MM.1S (cell line): ENCODE results near the gene MCCC2.

Experiments
- EZH2phosphoT487 ChIP-seq: fragments of 300-600 bp; sonication (generic); IDR thresholded peaks from 2 replicates; pipeline ENCODE4 v1.6.1; 2018; ENCODE audit warnings: antibody characterized with exemption, low read length
- TF ChIP-seq, protein P1 (sequence below): fragments of 300-600 bp; sonication (generic); IDR thresholded peaks from 2 replicates; pipeline ENCODE4 v1.5.1; 2016; ENCODE audit warnings: antibody characterized with exemption, low read length, mixed read lengths

- TF ChIP-seq, protein P1, sequence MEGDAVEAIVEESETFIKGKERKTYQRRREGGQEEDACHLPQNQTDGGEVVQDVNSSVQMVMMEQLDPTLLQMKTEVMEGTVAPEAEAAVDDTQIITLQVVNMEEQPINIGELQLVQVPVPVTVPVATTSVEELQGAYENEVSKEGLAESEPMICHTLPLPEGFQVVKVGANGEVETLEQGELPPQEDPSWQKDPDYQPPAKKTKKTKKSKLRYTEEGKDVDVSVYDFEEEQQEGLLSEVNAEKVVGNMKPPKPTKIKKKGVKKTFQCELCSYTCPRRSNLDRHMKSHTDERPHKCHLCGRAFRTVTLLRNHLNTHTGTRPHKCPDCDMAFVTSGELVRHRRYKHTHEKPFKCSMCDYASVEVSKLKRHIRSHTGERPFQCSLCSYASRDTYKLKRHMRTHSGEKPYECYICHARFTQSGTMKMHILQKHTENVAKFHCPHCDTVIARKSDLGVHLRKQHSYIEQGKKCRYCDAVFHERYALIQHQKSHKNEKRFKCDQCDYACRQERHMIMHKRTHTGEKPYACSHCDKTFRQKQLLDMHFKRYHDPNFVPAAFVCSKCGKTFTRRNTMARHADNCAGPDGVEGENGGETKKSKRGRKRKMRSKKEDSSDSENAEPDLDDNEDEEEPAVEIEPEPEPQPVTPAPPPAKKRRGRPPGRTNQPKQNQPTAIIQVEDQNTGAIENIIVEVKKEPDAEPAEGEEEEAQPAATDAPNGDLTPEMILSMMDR, result no peak
- TF ChIP-seq EZH2phosphoT487, result no peak
Observed at GRCh38 chr5:71700803-71701202, 113.7 kb downstream of the MCCC2 start.
